HEK293T (cell line): ENCODE results near the gene SNTB2.

Source experiments
- ARNT ChIP-seq: fragments of 450-650 bp; IDR thresholded peaks from 2 replicates; pipeline ENCODE4 v1.6.1; 2017; ENCODE audit warnings: mild to moderate bottlenecking
- BHLHE40 ChIP-seq: fragments of 450-650 bp; IDR thresholded peaks from 2 replicates; pipeline ENCODE4 v1.6.1; 2016; ENCODE audit warnings: mild to moderate bottlenecking, moderate library complexity, borderline replicate concordance
- CTBP1 ChIP-seq: fragments of 450-650 bp; IDR thresholded peaks from 2 replicates; pipeline ENCODE4 v1.6.1; 2016; ENCODE audit warnings: borderline replicate concordance
- ELF4 ChIP-seq: fragments of 450-650 bp; IDR thresholded peaks from 2 replicates; pipeline ENCODE4 v1.6.1; 2017; ENCODE audit warnings: antibody characterized with exemption
- FOXA1 ChIP-seq: fragments of 450-650 bp; IDR thresholded peaks from 2 replicates; pipeline ENCODE4 v1.6.1; 2016; ENCODE audit warnings: mild to moderate bottlenecking
- FOXK2 ChIP-seq: fragments of 450-650 bp; IDR thresholded peaks from 2 replicates; pipeline ENCODE4 v1.6.1; 2016; ENCODE audit warnings: mild to moderate bottlenecking
- FOXM1 ChIP-seq: fragments of 450-650 bp; IDR thresholded peaks from 2 replicates; pipeline ENCODE4 v1.6.1; 2017; ENCODE audit warnings: mild to moderate bottlenecking, borderline replicate concordance
- HDGF ChIP-seq: fragments of 450-650 bp; IDR thresholded peaks from 2 replicates; pipeline ENCODE4 v1.6.1; 2017; ENCODE audit warnings: antibody characterized with exemption, borderline replicate concordance
- L3MBTL2 ChIP-seq: fragments of 450-650 bp; conservative IDR thresholded peaks from 2 replicates; pipeline ENCODE4 v1.6.1; 2016; ENCODE audit warnings: mild to moderate bottlenecking
- LEF1 ChIP-seq: fragments of 450-650 bp; IDR thresholded peaks from 2 replicates; pipeline ENCODE4 v1.6.1; 2017; ENCODE audit warnings: mild to moderate bottlenecking, borderline replicate concordance
- PKNOX1 ChIP-seq: fragments of 450-650 bp; IDR thresholded peaks from 2 replicates; pipeline ENCODE4 v1.6.1; 2016
- SP1 ChIP-seq: fragments of 450-650 bp; IDR thresholded peaks from 2 replicates; pipeline ENCODE4 v1.6.1; 2017
- TARDBP ChIP-seq: fragments of 450-650 bp; IDR thresholded peaks from 2 replicates; pipeline ENCODE4 v1.6.1; 2016
- ZNF384 ChIP-seq: fragments of 450-650 bp; IDR thresholded peaks from 2 replicates; pipeline ENCODE4 v1.6.1; 2016

- TF ChIP-seq FOXK2 (no peak), SP1 (no peak), PKNOX1 (no peak), BHLHE40 (no peak), LEF1 (no peak), FOXA1 (no peak), HDGF (no peak), ARNT (no peak), TARDBP (no peak), L3MBTL2 (no peak), FOXM1 (no peak), CTBP1 (no peak), ZNF384 (no peak), ELF4 (no peak)
These were observed 38.2 kb downstream of the SNTB2 start for GRCh38 chr16:69225121-69225520.
